ENCODE data around the gene RAB5IF. TPM values are rescaled to one million over a fixed set of nuclear protein-coding genes. Genes with fewer than 3 reads are reported as not detected.

Gene RAB5IF
- total RNA-seq, 1 experiment from 2014 or later, result 118 TPM

- no peaks in the 10 kb centered on the region for H3K27me3 ChIP-seq (ENCODE audit: control insufficient read depth, insufficient read depth, low read length)
- BruUV-seq (replicated peaks), result no TSS peak
- H3K9me3 ChIP-seq (ENCODE audit: control insufficient read depth, insufficient read depth, low read depth, low read length), result no peaks in the 10 kb centered on the region
- in situ Hi-C loops (cut with HindIII; ENCODE audit: low pct_unique_long_range_greater_than_20kb, low sequenced_read_pairs) (no loop called here), intact Hi-C loops (cut with micrococcal nuclease; ENCODE audit: unreplicated experiment) (no loop called here)
- H3K27ac ChIP-seq (ENCODE audit: low read length), result no peak overlapping the region
- H3K36me3 ChIP-seq (ENCODE audit: control insufficient read depth, insufficient read depth, low read length), result no peaks in the 10 kb centered on the region
- ChIA-PET POLR2A (no interaction called here), CTCF (no interaction called here)
- DNase-seq (ENCODE audit: low read depth, low spot score) (no peak), ATAC-seq (no peak)
- H3K4me3 ChIP-seq (ENCODE audit: low read depth in 2 of 2, low read length in 2 of 2), result no peak overlapping the region
- no peak for TF ChIP-seq TCF7L2 (IDR thresholded peaks at IDR 0.05; ENCODE audit: low read depth, low read length)
- TF ChIP-seq SIN3A (IDR thresholded peaks at IDR 0.05; ENCODE audit: borderline replicate concordance, insufficient read depth, low read depth, low read length), result no peak
- TF ChIP-seq POLR2AphosphoS5 (IDR thresholded peaks at IDR 0.05; ENCODE audit: low read depth, low read length), result no peak
- no peak for TF ChIP-seq CTCF (IDR thresholded peaks at IDR 0.05)
- no peak for TF ChIP-seq REST (IDR thresholded peaks at IDR 0.05; ENCODE audit: insufficient read depth in 1 of 2, low read depth in 2 of 2, low read length in 1 of 2)
- H3K4me1 ChIP-seq (ENCODE audit: control insufficient read depth, insufficient read depth, low read length), result peaks cover 9% of the 10 kb centered on the region
Measured at GRCh38 chr20:36642136-36642535, 36.6 kb downstream of the RAB5IF start.

- POLR2A ChIA-PET, result no interaction called here
- Histone ChIP-seq H3K4me3 (ENCODE audit: low read depth in 2 of 2, low read length in 2 of 2) (no peak overlapping the region), H3K27me3 (ENCODE audit: control insufficient read depth, insufficient read depth, low read length) (no peaks in the 10 kb centered on the region), H3K36me3 (ENCODE audit: control insufficient read depth, insufficient read depth, low read length) (no peaks in the 10 kb centered on the region), H3K4me1 (ENCODE audit: control insufficient read depth, insufficient read depth, low read length) (peaks cover 9% of the 10 kb centered on the region), H3K27ac (ENCODE audit: low read length) (no peak overlapping the region), H3K9me3 (ENCODE audit: control insufficient read depth, insufficient read depth, low read depth, low read length) (no peaks in the 10 kb centered on the region)
- intact Hi-C loops (cut with micrococcal nuclease; ENCODE audit: unreplicated experiment), result no loop called here
- in situ Hi-C loops (cut with HindIII; ENCODE audit: low pct_unique_long_range_greater_than_20kb, low sequenced_read_pairs), result no loop called here
- CTCF ChIA-PET, result no interaction called here
- no peak for DNase-seq (ENCODE audit: low read depth, low spot score)
- BruUV-seq (replicated peaks), result no TSS peak
- TF ChIP-seq TCF7L2 (IDR thresholded peaks at IDR 0.05; ENCODE audit: low read depth, low read length) (no peak), REST (IDR thresholded peaks at IDR 0.05; ENCODE audit: insufficient read depth in 1 of 2, low read depth in 2 of 2, low read length in 1 of 2) (no peak), POLR2AphosphoS5 (IDR thresholded peaks at IDR 0.05; ENCODE audit: low read depth, low read length) (no peak), CTCF (IDR thresholded peaks at IDR 0.05) (no peak), SIN3A (IDR thresholded peaks at IDR 0.05; ENCODE audit: borderline replicate concordance, insufficient read depth, low read depth, low read length) (no peak)
- no peak for ATAC-seq
Measured at GRCh38 chr20:36644032-36644705, 38.6 kb downstream of the RAB5IF start.

Data from Panc1 (cell line).